ENCODE results near the gene LDLRAD3. TPM values are rescaled to one million over a fixed set of nuclear protein-coding genes. Genes with fewer than 3 reads are reported as not detected.
"Not testable (repeated sequence)": the region's sequence is repeated elsewhere in the genome, so short reads cannot be mapped to it uniquely, and the experiment has no call there.

The LDLRAD3 gene
- total RNA-seq, 1 experiment from 2014 or later = 15.3 TPM

GRCh38 chr11:35906681-35907080 is 37.2 kb upstream of the LDLRAD3 start:
- no peak overlapping the region for H3K9ac ChIP-seq (ENCODE audit: low read length)
- peaks cover 17% of the 10 kb centered on the region for H3K4me1 ChIP-seq (ENCODE audit: insufficient read depth, low read length)
- no TSS peak for BruUV-seq (replicated peaks)
- no peaks in the 10 kb centered on the region for H3K36me3 ChIP-seq (ENCODE audit: low read depth, low read length)
- H3K27ac ChIP-seq (ENCODE audit: low read length) = no peak overlapping the region
- no peak for TF ChIP-seq EZH2 (IDR thresholded peaks at IDR 0.05; ENCODE audit: low read length, unreplicated experiment)
- no peak for TF ChIP-seq EZH2phosphoT487 (IDR thresholded peaks at IDR 0.05; ENCODE audit: borderline replicate concordance, low read length)
- TF ChIP-seq CTCF (conservative IDR thresholded peaks at IDR 0.05; ENCODE audit: low read depth, low read length) = no peak
- H3K79me2 ChIP-seq (ENCODE audit: low read length) = no peaks in the 10 kb centered on the region
- ATAC-seq = no peak
- no peaks in the 10 kb centered on the region for H4K20me1 ChIP-seq (ENCODE audit: low read length)
- H3K27me3 ChIP-seq (ENCODE audit: low read length) = no peaks in the 10 kb centered on the region
- no peaks in the 10 kb centered on the region for H3K9me2 ChIP-seq (replicated peaks; ENCODE audit: low read length)
- POLR2A ChIA-PET (ENCODE audit: unreplicated experiment) = no interaction called here
- intact Hi-C loops (cut with micrococcal nuclease) = no loop called here
- H3K9me3 ChIP-seq (ENCODE audit: low read length) = 0 out of 2 replicates have a peak, but pooled peaks cover 6% of the 10 kb centered on the region
- CTCF ChIA-PET = no interaction called here
- DNase-seq = no peak
- no peak overlapping the region for H2AFZ ChIP-seq (ENCODE audit: low read length)
- no peak overlapping the region for H3K4me2 ChIP-seq (ENCODE audit: low read length)
- H3K4me3 ChIP-seq (ENCODE audit: low read length) = no peak overlapping the region
- H3F3A ChIP-seq (ENCODE audit: low read length, unreplicated experiment) = no peaks in the 10 kb centered on the region

DNA sequence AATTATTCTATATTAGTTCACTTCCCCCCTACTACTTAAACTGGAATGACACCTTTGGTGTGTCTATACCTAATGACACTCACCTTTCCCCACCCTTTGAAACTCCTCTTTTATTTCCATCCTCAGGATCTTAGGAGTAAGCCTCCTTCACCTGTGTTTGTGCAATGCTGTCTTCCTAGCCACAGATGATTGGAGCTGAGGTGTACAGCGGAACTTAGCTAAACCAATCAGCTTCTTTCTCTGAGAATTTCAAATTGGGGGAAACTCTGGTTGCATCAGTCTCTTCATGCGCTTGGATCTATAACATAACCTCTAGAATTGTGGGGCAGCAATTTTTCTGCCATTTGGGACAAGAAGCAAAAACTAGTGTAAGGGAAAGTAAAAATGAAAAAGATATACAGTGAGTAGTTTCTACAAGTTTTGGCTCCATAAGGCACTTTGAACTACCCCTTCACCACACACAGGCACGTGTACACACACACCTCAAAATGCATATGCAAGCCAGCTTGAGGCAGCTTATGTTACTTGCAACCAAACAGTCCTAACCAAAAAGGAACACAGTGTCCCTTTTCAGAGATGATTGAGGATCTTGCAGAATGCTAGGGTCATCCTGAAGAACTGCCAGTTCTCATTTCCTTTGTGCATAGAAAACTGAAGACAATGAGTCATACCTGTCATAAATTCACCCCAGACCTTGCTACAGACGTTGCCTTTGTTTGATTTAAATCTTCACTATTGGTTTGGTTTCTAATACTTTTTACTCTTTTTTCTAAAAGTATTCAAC is 36.0 kb upstream of the LDLRAD3 start:
- Histone ChIP-seq H3K79me2 (ENCODE audit: low read length) (no peaks in the 10 kb centered on the region), H3K27me3 (ENCODE audit: low read length) (no peaks in the 10 kb centered on the region), H4K20me1 (ENCODE audit: low read length) (no peaks in the 10 kb centered on the region), H3K4me1 (ENCODE audit: insufficient read depth, low read length) (peaks cover 17% of the 10 kb centered on the region), H3K9me3 (ENCODE audit: low read length) (0 out of 2 replicates have a peak, but pooled peaks cover 3% of the 10 kb centered on the region), H3K36me3 (ENCODE audit: low read depth, low read length) (no peaks in the 10 kb centered on the region), H3K4me2 (ENCODE audit: low read length) (peak overlapping the region; percentile 27), H3K4me3 (ENCODE audit: low read length) (no peak overlapping the region), H3K9ac (ENCODE audit: low read length) (no peak overlapping the region), H3K27ac (ENCODE audit: low read length) (peak overlapping the region; percentile 52), H2AFZ (ENCODE audit: low read length) (no peak overlapping the region), H3F3A (ENCODE audit: low read length, unreplicated experiment) (no peaks in the 10 kb centered on the region), H3K9me2 (replicated peaks; ENCODE audit: low read length) (no peaks in the 10 kb centered on the region)
- CTCF ChIA-PET = no interaction called here
- peak; percentile 87 for DNase-seq
- POLR2A ChIA-PET (ENCODE audit: unreplicated experiment) = interaction anchor here (0.6 kb wide), 1 partner anchor 14 kb away, joined by 3 read pairs; no protein-coding TSS in a partner anchor
- intact Hi-C loops (cut with micrococcal nuclease) = no loop called here
- peak; percentile 96 for ATAC-seq
- no TSS peak for BruUV-seq (replicated peaks)
- TF ChIP-seq EZH2 (IDR thresholded peaks at IDR 0.05; ENCODE audit: low read length, unreplicated experiment) = no peak
- TF ChIP-seq EZH2phosphoT487 (IDR thresholded peaks at IDR 0.05; ENCODE audit: borderline replicate concordance, low read length) = no peak
- TF ChIP-seq CTCF (conservative IDR thresholded peaks at IDR 0.05; ENCODE audit: low read depth, low read length) = no peak

DNA sequence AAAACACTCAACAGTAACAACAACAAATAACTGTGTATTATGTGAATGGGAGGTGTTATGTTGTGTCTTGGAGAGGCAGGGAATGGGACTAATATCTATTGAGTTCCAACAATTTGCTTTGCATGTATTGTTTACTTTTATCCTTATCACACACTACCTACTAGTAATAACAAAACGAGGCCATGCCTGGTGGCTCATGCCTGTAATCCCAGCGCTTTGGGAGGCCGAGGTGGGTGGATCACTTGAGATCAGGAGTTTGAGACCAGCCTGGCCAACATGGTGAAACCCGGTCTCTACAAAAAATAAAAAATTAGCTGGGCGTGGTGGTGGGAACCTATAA is 35.5 kb upstream of the LDLRAD3 start:
- H3K9me3 ChIP-seq (ENCODE audit: low read length); H3K36me3 ChIP-seq (ENCODE audit: low read depth, low read length); H2AFZ ChIP-seq (ENCODE audit: low read length); H3K9me2 ChIP-seq (replicated peaks; ENCODE audit: low read length); intact Hi-C loops (cut with micrococcal nuclease); H3K9ac ChIP-seq (ENCODE audit: low read length); H3K4me3 ChIP-seq (ENCODE audit: low read length); H3K27me3 ChIP-seq (ENCODE audit: low read length); BruUV-seq (replicated peaks); H4K20me1 ChIP-seq (ENCODE audit: low read length); CTCF ChIA-PET; POLR2A ChIA-PET (ENCODE audit: unreplicated experiment); H3K79me2 ChIP-seq (ENCODE audit: low read length); DNase-seq; H3F3A ChIP-seq (ENCODE audit: low read length, unreplicated experiment): not testable (repeated sequence)
- peak; percentile 66 for ATAC-seq
- Histone ChIP-seq H3K27ac (ENCODE audit: low read length) (peak overlapping the region; percentile 52), H3K4me1 (ENCODE audit: insufficient read depth, low read length) (peaks cover 17% of the 10 kb centered on the region), H3K4me2 (ENCODE audit: low read length) (peak overlapping the region; percentile 27)

Measured in PC-3 (cell line).